GM12878 (cell line): ENCODE results near the gene SEMA5A.

Source experiments
- ATF3 ChIP-seq: IDR thresholded peaks from 2 replicates; pipeline ENCODE4 v1.6.1; 2011; ENCODE audit warnings: low read depth, mild to moderate bottlenecking, low read length, moderate library complexity, borderline replicate concordance; ENCODE audit errors: extremely low read depth
- BCL11A ChIP-seq: IDR thresholded peaks from 2 replicates; pipeline ENCODE4 v1.6.1; 2011; ENCODE audit warnings: low read depth, low read length
- BHLHE40 ChIP-seq, 2 experiments: fragments of 450-650 bp in 1 of 2; IDR thresholded peaks; 2 replicates each; pipeline ENCODE4 v1.6.1; 2011 to 2017; ENCODE audit warnings: low read depth in 2 of 2, borderline replicate concordance in 1 of 2, improper control_type of control experiment in 1 of 2, low read length in 1 of 2, mild to moderate bottlenecking in 1 of 2
- CTCF ChIP-seq, 3 experiments: IDR thresholded peaks in 2 of 3; conservative IDR thresholded peaks in 1 of 3; 2 replicates each; pipeline ENCODE4 v1.5.1; 2011; ENCODE audit warnings: low read depth in 3 of 3, low read length in 3 of 3, mild to moderate bottlenecking in 3 of 3, control low read depth in 2 of 3, moderate library complexity in 2 of 3, inconsistent platforms in 1 of 3, mixed read lengths in 1 of 3; ENCODE audit not compliant: control insufficient read depth in 2 of 3, insufficient read depth in 1 of 3; ENCODE audit errors: extremely low read depth in 1 of 3
- HDAC2 ChIP-seq: fragments of 200-600 bp; sonication (generic); IDR thresholded peaks from 2 replicates; pipeline ENCODE4 v1.6.1; 2017
- ZNF274 ChIP-seq: IDR thresholded peaks from one replicate; pipeline ENCODE4 v1.8.0; 2011; ENCODE audit not compliant: insufficient read length, insufficient read depth

GRCh38 chr5:9108162-9108561 lies 437.7 kb downstream of the SEMA5A start:
- TF ChIP-seq CTCF (IDR thresholded peaks at IDR 0.05 in 2 of 3, conservative IDR thresholded peaks at IDR 0.05 in 1 of 3; ENCODE audit: control insufficient read depth in 2 of 3, extremely low read depth in 1 of 3, insufficient read depth in 1 of 3, low read depth in 3 of 3, low read length in 3 of 3) (no peak), BHLHE40 (IDR thresholded peaks at IDR 0.05; ENCODE audit: borderline replicate concordance in 1 of 2, low read depth in 2 of 2, low read length in 1 of 2) (no peak), HDAC2 (no peak), ZNF274 (no peak), BCL11A (no peak), ATF3 (no peak)
